Nephron (organoid): ENCODE measurements around the gene MS4A5.
A peak's percentile ranks its signal among the peaks of the same experiment; 100 is the strongest.

ENCODE experiments used
- H3K27ac Mint-ChIP-seq, 3 experiments: 2 replicates each; pipeline ENCODE4 v1.8.0; 2020; ENCODE audit warnings: mixed read lengths in 3 of 3, mild to moderate bottlenecking in 2 of 3, moderate library complexity in 1 of 3
- H3K27me3 Mint-ChIP-seq: 2 replicates; pipeline ENCODE4 v1.8.0; 2021; ENCODE audit warnings: low read depth, mild to moderate bottlenecking, moderate library complexity, mixed read lengths
- H3K36me3 Mint-ChIP-seq: 2 replicates; pipeline ENCODE4 v1.8.0; 2020; ENCODE audit warnings: low read depth, mixed read lengths
- H3K4me1 Mint-ChIP-seq: 2 replicates; pipeline ENCODE4 v1.8.0; 2020; ENCODE audit warnings: mixed read lengths
- H3K4me3 Mint-ChIP-seq, 3 experiments: 2 replicates each; pipeline ENCODE4 v1.8.0; 2020; ENCODE audit warnings: mild to moderate bottlenecking in 3 of 3, mixed read lengths in 3 of 3, moderate library complexity in 2 of 3
- H3K9me3 Mint-ChIP-seq: 2 replicates; pipeline ENCODE4 v1.8.0; 2020; ENCODE audit warnings: mixed read lengths
- TF ChIP-seq, protein P1 (sequence below), 3 experiments: fragments of 200-600 bp; sonication (generic); IDR thresholded peaks; one replicate each; pipeline ENCODE4 v1.5.0; 2021; ENCODE audit warnings: antibody characterized with exemption in 3 of 3; ENCODE audit not compliant: unreplicated experiment in 3 of 3

MS4A5 gene, protein sequence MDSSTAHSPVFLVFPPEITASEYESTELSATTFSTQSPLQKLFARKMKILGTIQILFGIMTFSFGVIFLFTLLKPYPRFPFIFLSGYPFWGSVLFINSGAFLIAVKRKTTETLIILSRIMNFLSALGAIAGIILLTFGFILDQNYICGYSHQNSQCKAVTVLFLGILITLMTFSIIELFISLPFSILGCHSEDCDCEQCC

DNA sequence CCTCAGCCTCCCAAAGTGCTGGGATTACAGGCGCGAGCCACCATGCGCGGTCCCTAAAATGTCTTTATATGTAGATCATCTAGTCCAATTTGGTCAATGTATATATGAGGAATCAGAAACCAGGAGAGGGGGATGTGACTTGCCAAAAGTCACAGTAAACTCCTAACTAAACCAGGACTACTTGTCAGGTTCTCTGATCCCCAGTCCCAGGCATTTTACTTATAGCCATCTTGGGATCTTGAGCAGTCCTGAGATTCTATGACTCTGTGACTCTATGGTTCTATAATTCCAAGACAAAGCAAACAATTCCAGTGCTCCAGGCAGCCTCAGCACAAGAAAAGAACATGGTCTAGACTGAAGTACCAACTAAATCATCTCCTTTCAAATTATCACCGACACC, at the start of gene MS4A5:
Gene MS4A5, plus strand, starts transcription at position 301 of the 400 bp plus-strand sequence. CDS start 103 bp downstream, outside the sequence.
- no peak within 1 kb of the TSS for H3K4me3 Mint-ChIP-seq
- no peaks in the 10 kb centered on the region for H3K36me3 Mint-ChIP-seq
- TF ChIP-seq, protein P1, sequence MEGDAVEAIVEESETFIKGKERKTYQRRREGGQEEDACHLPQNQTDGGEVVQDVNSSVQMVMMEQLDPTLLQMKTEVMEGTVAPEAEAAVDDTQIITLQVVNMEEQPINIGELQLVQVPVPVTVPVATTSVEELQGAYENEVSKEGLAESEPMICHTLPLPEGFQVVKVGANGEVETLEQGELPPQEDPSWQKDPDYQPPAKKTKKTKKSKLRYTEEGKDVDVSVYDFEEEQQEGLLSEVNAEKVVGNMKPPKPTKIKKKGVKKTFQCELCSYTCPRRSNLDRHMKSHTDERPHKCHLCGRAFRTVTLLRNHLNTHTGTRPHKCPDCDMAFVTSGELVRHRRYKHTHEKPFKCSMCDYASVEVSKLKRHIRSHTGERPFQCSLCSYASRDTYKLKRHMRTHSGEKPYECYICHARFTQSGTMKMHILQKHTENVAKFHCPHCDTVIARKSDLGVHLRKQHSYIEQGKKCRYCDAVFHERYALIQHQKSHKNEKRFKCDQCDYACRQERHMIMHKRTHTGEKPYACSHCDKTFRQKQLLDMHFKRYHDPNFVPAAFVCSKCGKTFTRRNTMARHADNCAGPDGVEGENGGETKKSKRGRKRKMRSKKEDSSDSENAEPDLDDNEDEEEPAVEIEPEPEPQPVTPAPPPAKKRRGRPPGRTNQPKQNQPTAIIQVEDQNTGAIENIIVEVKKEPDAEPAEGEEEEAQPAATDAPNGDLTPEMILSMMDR (IDR thresholded peaks at IDR 0.05; ENCODE audit: unreplicated experiment in 3 of 3), result no peak
- H3K4me1 Mint-ChIP-seq, result no peaks in the 10 kb centered on the region
- H3K27ac Mint-ChIP-seq, result peak within 1 kb of the TSS in 1 of 3 experiments; percentile 35
- H3K9me3 Mint-ChIP-seq, result no peaks in the 10 kb centered on the region
- no peaks in the 10 kb centered on the region for H3K27me3 Mint-ChIP-seq

DNA sequence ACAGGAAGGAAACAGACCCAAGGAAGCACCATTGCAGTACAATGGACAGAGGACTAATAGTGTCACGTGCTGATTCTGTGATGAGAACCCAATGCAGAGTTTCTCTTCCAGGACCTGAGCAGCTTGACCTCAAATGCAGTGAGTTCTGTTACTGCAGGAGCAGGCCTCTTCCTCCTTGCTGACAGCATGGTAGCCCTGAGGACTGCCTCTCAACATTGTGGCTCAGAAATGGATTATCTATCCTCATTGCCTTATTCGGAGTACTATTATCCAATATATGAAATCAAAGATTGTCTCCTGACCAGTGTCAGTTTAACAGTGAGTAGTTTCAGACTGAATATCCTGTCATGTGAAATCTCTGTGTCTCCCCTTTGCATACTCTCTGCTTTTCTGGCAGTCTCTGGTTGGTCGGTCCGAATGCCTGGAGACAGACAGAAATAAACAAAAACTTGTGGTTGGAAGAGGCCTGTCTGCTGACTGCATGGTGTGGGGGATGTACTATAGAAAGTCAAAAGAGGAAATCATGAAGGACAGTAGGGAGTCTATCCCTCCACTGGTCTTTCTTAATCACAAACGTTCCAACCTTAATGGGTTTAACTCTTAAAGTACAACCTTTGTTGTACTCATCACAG, 40.0 kb upstream of the MS4A5 start:
- Mint-ChIP-seq H3K27me3 (no peaks in the 10 kb centered on the region), H3K9me3 (no peaks in the 10 kb centered on the region), H3K27ac (no peak overlapping the region), H3K36me3 (no peaks in the 10 kb centered on the region), H3K4me1 (no peaks in the 10 kb centered on the region), H3K4me3 (no peak overlapping the region)
- TF ChIP-seq, protein P1 (IDR thresholded peaks at IDR 0.05; ENCODE audit: unreplicated experiment in 3 of 3), result no peak

DNA sequence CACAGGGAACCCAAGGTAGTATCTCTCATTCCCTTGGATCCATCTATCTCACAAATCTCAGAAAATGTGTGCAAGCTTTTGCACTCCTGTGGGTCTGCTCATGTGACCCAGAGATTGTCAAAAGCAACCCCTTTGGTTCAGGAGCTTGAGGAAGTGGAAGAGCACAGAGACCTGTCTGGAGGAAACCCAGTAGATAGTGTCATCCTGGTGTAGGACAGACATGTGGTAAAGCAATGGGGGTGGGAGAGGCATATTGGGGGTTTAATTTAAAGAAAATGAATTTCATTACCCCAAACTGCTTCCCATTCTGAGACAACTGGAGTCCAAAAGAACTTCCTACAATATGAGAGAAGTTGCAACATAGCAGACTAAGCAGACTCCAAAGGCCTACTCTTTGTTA, 39.0 kb upstream of the MS4A5 start:
- Mint-ChIP-seq H3K27ac (no peak overlapping the region), H3K36me3 (no peaks in the 10 kb centered on the region), H3K4me3 (no peak overlapping the region)

DNA sequence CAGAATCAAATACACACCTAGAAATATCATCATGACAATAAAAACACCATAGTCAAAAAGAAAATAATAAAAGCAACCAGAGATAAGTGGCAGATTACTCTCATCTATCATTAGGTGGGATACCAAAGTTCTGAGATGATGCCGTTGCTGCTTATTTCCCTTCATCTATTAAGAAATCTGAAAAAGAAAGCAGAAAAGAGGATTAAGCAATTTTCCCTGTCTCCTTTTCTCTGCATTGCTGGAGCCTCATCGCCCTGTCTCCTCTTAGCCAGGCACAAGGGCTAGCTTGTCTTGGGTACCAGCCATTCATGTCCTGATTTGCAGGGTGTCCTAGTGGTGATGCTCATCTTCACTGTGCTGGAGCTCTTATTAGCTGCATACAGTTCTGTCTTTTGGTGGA, 37.0 kb upstream of the MS4A5 start:
- no peaks in the 10 kb centered on the region for H3K9me3 Mint-ChIP-seq
- no peaks in the 10 kb centered on the region for H3K27me3 Mint-ChIP-seq
- no peak overlapping the region for H3K4me3 Mint-ChIP-seq
- H3K4me1 Mint-ChIP-seq, result no peaks in the 10 kb centered on the region
- H3K36me3 Mint-ChIP-seq, result no peaks in the 10 kb centered on the region
- no peak overlapping the region for H3K27ac Mint-ChIP-seq
- TF ChIP-seq, protein P1 (IDR thresholded peaks at IDR 0.05; ENCODE audit: unreplicated experiment in 3 of 3), result no peak

More for the DNA sequence above, 39.0 kb upstream of the MS4A5 start:
- Mint-ChIP-seq H3K4me1 (no peaks in the 10 kb centered on the region), H3K27me3 (no peaks in the 10 kb centered on the region), H3K9me3 (no peaks in the 10 kb centered on the region)
- TF ChIP-seq, protein P1 (IDR thresholded peaks at IDR 0.05; ENCODE audit: unreplicated experiment in 3 of 3), result no peak

DNA sequence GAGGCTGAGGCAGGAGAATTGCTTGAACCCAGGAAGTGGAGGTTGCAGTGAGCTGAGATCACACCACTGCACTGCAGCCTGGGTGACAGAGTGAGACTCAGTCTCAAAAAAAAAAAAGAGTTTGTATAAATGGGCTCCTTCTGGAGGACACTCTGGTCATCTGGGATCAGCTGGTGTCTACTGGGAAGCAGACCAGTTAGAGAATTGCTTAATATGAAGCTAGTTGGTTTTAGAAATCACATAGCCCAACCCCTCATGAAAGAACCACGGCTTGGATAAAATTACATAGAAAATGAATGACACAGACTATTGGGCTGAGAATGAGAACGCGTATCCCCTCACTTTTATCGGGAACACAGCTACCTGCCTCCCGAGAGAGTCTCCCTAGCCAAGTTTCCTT, 36.4 kb upstream of the MS4A5 start:
- no peaks in the 10 kb centered on the region for H3K27me3 Mint-ChIP-seq
- H3K9me3 Mint-ChIP-seq, result no peaks in the 10 kb centered on the region
- H3K4me1 Mint-ChIP-seq, result no peaks in the 10 kb centered on the region
- H3K36me3 Mint-ChIP-seq, result no peaks in the 10 kb centered on the region
- TF ChIP-seq, protein P1 (IDR thresholded peaks at IDR 0.05; ENCODE audit: unreplicated experiment in 3 of 3), result no peak
- no peak overlapping the region for H3K27ac Mint-ChIP-seq
- no peak overlapping the region for H3K4me3 Mint-ChIP-seq
